PC-3 (cell line): ENCODE results near the gene CCDC86.

Experiments used
- EZH2 ChIP-seq: fragments of 300-600 bp; sonication (generic); IDR thresholded peaks from one replicate; pipeline ENCODE4 v1.6.1; 2017; ENCODE audit warnings: antibody characterized with exemption, mild to moderate bottlenecking, low read length; ENCODE audit not compliant: unreplicated experiment
- EZH2phosphoT487 ChIP-seq: fragments of 300-600 bp; sonication (generic); IDR thresholded peaks from 2 replicates; pipeline ENCODE4 v1.6.1; 2018; ENCODE audit warnings: mild to moderate bottlenecking, antibody characterized with exemption, low read length, borderline replicate concordance
- TF ChIP-seq, protein P1 (sequence below): fragments of 300-600 bp; sonication (generic); conservative IDR thresholded peaks from 2 replicates; pipeline ENCODE4 v1.5.1; 2017; ENCODE audit warnings: antibody characterized with exemption, low read depth, mild to moderate bottlenecking, low read length

DNA sequence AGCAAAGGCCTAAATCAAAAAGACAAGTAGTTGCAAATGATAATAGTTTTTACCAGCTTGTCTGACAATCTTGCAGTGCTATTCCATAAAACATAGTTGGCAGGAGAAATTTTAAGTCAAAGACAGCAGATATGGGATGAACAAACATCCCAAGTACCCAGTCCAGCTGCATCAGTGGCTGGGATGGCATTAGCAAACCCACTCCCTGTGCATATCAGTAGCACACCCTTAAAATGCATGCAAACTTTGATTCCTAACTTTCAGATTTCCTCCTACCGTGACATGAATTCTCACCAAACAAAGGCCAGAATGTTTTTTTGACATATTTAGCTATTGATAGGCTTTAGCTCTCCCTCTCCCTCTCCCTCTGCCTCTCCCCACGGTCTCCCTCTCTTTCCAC is 27.8 kb upstream of the CCDC86 start:
- TF ChIP-seq, protein P1, sequence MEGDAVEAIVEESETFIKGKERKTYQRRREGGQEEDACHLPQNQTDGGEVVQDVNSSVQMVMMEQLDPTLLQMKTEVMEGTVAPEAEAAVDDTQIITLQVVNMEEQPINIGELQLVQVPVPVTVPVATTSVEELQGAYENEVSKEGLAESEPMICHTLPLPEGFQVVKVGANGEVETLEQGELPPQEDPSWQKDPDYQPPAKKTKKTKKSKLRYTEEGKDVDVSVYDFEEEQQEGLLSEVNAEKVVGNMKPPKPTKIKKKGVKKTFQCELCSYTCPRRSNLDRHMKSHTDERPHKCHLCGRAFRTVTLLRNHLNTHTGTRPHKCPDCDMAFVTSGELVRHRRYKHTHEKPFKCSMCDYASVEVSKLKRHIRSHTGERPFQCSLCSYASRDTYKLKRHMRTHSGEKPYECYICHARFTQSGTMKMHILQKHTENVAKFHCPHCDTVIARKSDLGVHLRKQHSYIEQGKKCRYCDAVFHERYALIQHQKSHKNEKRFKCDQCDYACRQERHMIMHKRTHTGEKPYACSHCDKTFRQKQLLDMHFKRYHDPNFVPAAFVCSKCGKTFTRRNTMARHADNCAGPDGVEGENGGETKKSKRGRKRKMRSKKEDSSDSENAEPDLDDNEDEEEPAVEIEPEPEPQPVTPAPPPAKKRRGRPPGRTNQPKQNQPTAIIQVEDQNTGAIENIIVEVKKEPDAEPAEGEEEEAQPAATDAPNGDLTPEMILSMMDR = no peak
- TF ChIP-seq EZH2 (no peak), EZH2phosphoT487 (no peak)
